ENCODE results near the gene BANF2. TPM values are rescaled to one million over a fixed set of nuclear protein-coding genes. Genes with fewer than 3 reads are reported as not detected.

BANF2 gene
- total RNA-seq, 1 donor from 2014 or later, result not detected

DNA sequence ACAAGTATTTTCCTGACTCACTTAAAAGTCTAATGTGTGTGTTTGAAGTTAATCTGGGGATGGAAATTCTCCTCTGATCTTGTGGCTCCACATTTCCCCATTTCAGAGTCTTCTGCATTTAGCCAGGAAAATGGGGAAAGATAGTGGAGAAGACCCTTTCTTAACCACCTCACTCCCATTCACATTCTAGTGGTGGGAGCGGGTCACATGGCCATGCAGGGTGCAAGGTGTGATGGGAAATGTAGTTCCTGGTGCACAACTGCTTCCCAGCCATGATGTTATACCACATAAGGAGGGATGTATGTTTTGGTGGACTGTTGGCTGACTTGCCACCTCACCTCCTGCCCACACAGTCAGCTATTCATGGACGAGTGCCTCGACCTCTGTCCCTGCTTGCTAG, 61.8 kb downstream of the BANF2 start:
- TF ChIP-seq, protein P1, sequence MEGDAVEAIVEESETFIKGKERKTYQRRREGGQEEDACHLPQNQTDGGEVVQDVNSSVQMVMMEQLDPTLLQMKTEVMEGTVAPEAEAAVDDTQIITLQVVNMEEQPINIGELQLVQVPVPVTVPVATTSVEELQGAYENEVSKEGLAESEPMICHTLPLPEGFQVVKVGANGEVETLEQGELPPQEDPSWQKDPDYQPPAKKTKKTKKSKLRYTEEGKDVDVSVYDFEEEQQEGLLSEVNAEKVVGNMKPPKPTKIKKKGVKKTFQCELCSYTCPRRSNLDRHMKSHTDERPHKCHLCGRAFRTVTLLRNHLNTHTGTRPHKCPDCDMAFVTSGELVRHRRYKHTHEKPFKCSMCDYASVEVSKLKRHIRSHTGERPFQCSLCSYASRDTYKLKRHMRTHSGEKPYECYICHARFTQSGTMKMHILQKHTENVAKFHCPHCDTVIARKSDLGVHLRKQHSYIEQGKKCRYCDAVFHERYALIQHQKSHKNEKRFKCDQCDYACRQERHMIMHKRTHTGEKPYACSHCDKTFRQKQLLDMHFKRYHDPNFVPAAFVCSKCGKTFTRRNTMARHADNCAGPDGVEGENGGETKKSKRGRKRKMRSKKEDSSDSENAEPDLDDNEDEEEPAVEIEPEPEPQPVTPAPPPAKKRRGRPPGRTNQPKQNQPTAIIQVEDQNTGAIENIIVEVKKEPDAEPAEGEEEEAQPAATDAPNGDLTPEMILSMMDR (conservative IDR thresholded peaks at IDR 0.05), result no peak
- no peak for DNase-seq (ENCODE audit: extremely low spot score, unreplicated experiment)
- Mint-ChIP-seq H3K27me3 (no peaks in the 10 kb centered on the region), H3K27ac (no peak overlapping the region), H3K4me1 (ENCODE audit: unreplicated experiment) (peaks cover 16% of the 10 kb centered on the region), H3K9me3 (peaks cover 6% of the 10 kb centered on the region), H3K36me3 (no peaks in the 10 kb centered on the region), H3K4me3 (no peak overlapping the region)

DNA sequence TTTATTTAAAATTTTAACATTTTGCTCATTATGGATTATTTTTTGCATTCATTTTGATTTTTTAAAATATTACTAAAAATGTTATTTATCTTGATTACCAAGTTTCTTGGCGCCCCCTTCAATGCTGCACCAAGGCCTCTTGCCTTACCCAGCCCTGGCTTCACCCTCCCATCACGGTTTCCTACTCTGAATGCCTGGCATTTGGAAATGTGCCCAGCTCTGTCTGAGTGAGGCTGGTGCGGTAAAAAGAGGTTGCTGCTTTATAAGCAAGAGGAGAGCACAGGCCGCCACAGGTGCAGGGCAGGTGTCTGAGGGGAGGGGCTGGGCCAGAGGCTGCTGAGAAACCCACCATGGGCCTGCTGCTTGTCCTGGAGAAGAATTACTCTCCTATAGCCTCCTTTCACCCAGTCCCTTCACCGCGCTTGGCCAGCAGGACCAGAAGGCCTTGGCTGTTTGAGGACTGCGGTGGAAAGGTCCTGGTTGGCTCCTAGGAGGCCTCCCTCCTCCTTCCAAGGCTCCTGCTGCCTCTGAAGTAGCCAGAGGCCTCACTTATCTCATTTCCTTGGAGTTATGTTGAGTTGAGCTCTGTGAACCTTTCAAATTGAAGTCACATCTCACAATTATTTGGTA, 62.6 kb downstream of the BANF2 start:
- DNase-seq (ENCODE audit: extremely low spot score, unreplicated experiment), result no peak
- Mint-ChIP-seq H3K4me1 (ENCODE audit: unreplicated experiment) (peaks cover 18% of the 10 kb centered on the region), H3K27ac (peak overlapping the region; percentile 72), H3K9me3 (peaks cover 6% of the 10 kb centered on the region), H3K36me3 (no peaks in the 10 kb centered on the region), H3K4me3 (no peak overlapping the region), H3K27me3 (no peaks in the 10 kb centered on the region)
- TF ChIP-seq, protein P1 (conservative IDR thresholded peaks at IDR 0.05), result no peak

DNA sequence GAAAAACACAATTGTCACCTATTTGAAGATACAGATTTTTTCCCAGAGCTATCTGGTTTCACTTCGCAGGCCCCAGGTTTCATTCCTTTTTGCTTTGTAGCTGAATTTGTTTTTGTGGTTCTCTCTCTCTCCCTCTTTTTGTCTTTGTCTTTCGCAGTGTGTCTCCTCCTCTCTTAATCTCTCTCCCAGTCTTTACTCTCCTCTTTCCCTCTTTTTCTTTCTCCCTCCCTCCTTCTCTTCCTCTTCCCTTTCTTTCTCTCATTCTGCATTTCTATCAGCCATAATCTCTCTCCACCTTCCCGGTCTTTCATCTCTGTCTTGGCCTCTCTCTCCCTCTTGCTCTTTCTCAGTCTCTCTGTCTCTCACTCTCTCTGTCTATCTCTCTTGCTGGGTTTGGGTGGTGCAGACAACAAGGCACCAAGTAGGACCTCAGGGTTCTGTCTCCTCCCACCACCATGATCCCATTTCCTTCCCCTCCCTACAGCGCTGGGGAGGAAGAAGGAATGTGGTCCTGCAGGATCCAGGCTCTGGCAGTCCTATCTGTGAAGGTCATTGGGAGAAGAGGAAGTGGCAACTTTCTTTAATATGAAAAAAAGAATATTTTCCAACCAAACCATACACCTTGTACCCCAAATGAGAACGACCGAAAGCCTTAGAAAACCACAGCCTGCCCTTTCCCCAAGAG, 63.2 kb downstream of the BANF2 start:
- peaks cover 18% of the 10 kb centered on the region for H3K4me1 Mint-ChIP-seq (ENCODE audit: unreplicated experiment)
- H3K27me3 Mint-ChIP-seq, result no peaks in the 10 kb centered on the region
- H3K36me3 Mint-ChIP-seq, result no peaks in the 10 kb centered on the region
- no peak for DNase-seq (ENCODE audit: extremely low spot score, unreplicated experiment)
- H3K27ac Mint-ChIP-seq, result peak overlapping the region; percentile 72
- no peak overlapping the region for H3K4me3 Mint-ChIP-seq
- TF ChIP-seq, protein P1 (conservative IDR thresholded peaks at IDR 0.05), result no peak
- H3K9me3 Mint-ChIP-seq, result peaks cover 3% of the 10 kb centered on the region

DNA sequence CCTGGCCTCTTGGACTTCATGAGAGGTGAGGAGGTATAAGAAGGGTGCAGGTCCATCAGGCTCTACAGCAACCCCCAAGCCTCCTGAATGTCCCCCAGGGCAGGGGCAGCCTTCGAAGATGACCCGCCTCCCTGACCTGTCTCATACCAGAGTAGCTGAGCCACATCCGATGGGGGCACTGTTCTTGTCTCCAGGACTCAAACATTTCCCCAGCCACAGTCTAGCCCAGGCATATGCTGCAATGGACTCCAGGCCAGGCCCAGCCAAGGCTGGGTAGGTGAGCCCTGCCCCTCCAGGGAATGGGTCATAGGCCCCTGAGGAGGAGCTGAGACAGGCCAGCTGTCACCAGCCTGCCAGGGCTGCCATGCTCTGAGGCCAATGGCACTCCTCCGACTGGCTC, 65.3 kb downstream of the BANF2 start:
- no peaks in the 10 kb centered on the region for H3K27me3 Mint-ChIP-seq

DNA sequence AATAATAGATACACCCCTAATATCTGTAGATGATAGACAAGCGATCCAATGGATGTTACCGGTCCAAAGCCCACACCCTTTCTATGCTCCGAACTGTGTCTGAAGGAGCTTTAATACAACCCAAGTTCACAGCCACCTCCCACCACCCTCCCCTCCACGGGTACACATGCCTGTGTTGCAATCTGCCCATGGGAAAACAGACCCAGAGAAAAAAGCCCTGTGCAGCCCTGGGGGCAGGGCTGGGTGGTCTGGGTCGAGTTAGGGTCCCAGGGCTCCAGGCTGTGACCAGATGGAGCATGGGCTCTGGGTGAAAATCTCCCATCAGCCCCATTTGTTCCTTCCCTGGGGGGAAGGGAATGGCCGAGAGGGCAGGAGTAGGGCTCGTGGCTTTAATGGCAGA, 65.8 kb downstream of the BANF2 start:
- no peak overlapping the region for H3K4me3 Mint-ChIP-seq
- no peaks in the 10 kb centered on the region for H3K36me3 Mint-ChIP-seq
- DNase-seq (ENCODE audit: extremely low spot score, unreplicated experiment), result no peak
- no peak overlapping the region for H3K27ac Mint-ChIP-seq
- H3K9me3 Mint-ChIP-seq, result no peaks in the 10 kb centered on the region
- TF ChIP-seq, protein P1 (conservative IDR thresholded peaks at IDR 0.05), result no peak
- H3K4me1 Mint-ChIP-seq (ENCODE audit: unreplicated experiment), result peaks cover 14% of the 10 kb centered on the region
- no peaks in the 10 kb centered on the region for H3K27me3 Mint-ChIP-seq

More for the DNA sequence above, 65.3 kb downstream of the BANF2 start:
- TF ChIP-seq, protein P1 (conservative IDR thresholded peaks at IDR 0.05), result no peak
- Mint-ChIP-seq H3K4me3 (no peak overlapping the region), H3K9me3 (no peaks in the 10 kb centered on the region), H3K4me1 (ENCODE audit: unreplicated experiment) (peaks cover 14% of the 10 kb centered on the region), H3K36me3 (no peaks in the 10 kb centered on the region), H3K27ac (no peak overlapping the region)
- no peak for DNase-seq (ENCODE audit: extremely low spot score, unreplicated experiment)

All from type B pancreatic cell (in vitro differentiated cells).